Measurements from ENCODE around the gene CASS4. TPM values are rescaled to one million over a fixed set of nuclear protein-coding genes. Genes with fewer than 3 reads are reported as not detected.
A peak's percentile ranks its signal among the peaks of the same experiment; 100 is the strongest.

Gene CASS4
- total and polyA plus RNA-seq, 9 of the 15 experiments (the other 6 are each of a cell fraction or from before 2014, with no cell fraction given): 8.1 to 53.8 (median 26.7) TPM

DNA sequence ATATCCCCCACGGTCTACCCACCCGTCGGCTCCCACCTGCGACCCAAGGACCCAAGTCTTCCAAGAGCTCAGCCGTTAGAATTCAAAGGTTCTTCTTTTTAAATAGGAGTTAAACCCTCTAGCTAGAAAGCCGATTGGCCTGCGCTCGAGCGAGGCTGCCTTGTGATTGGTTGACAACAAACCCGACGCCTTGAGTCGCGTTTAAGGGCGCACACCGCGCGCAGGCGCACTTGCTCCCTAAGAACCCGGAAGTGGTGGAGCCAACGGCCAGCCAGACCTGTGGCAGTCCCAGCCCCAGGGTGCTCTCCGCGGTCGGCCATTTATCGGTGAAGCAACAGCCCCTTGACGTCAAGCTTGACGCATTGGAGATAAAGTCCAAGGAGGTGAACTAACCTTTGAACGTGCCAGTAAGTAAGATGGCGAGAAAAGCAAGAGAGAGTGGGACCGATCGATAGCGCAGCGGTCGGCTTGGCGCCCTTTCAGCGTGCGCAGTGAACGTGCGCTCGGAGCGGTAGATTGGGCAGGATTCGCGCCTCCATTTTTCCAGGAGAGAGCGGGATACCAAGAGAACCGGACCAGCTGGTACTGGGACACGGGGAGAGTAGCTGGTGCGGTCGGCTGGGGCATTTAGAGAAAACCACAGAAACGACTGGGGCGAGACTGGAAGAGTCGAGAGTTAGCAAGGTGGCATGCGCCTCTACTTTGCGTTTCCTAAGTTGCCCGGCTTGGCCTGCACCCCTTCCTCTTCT, 19.8 kb upstream of the CASS4 start, which contains the start of the genes AURKA and CSTF1 (continued):
- TF ChIP-seq, protein P1, sequence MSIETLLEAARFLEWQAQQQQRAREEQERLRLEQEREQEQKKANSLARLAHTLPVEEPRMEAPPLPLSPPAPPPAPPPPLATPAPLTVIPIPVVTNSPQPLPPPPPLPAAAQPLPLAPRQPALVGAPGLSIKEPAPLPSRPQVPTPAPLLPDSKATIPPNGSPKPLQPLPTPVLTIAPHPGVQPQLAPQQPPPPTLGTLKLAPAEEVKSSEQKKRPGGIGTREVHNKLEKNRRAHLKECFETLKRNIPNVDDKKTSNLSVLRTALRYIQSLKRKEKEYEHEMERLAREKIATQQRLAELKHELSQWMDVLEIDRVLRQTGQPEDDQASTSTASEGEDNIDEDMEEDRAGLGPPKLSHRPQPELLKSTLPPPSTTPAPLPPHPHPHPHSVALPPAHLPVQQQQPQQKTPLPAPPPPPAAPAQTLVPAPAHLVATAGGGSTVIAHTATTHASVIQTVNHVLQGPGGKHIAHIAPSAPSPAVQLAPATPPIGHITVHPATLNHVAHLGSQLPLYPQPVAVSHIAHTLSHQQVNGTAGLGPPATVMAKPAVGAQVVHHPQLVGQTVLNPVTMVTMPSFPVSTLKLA (conservative IDR thresholded peaks at IDR 0.05): peak; percentile 92 to 96
- TF ChIP-seq, protein P2, sequence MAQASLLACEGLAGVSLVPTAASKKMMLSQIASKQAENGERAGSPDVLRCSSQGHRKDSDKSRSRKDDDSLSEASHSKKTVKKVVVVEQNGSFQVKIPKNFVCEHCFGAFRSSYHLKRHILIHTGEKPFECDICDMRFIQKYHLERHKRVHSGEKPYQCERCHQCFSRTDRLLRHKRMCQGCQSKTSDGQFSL (CRISPR knock-in tag; IDR thresholded peaks at IDR 0.05): peak; percentile 46; the same call in 1 of the 2 replicates
- TF ChIP-seq, protein P2 (tag; IDR thresholded peaks at IDR 0.05): no peak
- TF ChIP-seq, protein P3, sequence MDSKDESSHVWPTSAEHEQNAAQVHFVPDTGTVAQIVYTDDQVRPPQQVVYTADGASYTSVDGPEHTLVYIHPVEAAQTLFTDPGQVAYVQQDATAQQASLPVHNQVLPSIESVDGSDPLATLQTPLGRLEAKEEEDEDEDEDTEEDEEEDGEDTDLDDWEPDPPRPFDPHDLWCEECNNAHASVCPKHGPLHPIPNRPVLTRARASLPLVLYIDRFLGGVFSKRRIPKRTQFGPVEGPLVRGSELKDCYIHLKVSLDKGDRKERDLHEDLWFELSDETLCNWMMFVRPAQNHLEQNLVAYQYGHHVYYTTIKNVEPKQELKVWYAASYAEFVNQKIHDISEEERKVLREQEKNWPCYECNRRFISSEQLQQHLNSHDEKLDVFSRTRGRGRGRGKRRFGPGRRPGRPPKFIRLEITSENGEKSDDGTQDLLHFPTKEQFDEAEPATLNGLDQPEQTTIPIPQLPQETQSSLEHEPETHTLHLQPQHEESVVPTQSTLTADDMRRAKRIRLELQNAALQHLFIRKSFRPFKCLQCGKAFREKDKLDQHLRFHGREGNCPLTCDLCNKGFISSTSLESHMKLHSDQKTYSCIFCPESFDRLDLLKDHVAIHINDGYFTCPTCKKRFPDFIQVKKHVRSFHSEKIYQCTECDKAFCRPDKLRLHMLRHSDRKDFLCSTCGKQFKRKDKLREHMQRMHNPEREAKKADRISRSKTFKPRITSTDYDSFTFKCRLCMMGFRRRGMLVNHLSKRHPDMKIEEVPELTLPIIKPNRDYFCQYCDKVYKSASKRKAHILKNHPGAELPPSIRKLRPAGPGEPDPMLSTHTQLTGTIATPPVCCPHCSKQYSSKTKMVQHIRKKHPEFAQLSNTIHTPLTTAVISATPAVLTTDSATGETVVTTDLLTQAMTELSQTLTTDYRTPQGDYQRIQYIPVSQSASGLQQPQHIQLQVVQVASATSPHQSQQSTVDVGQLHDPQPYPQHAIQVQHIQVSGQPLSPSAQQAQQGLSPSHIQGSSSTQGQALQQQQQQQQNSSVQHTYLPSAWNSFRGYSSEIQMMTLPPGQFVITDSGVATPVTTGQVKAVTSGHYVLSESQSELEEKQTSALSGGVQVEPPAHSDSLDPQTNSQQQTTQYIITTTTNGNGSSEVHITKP (IDR thresholded peaks at IDR 0.05; ENCODE audit: partially characterized antibody): no peak
- TF ChIP-seq, protein P4, sequence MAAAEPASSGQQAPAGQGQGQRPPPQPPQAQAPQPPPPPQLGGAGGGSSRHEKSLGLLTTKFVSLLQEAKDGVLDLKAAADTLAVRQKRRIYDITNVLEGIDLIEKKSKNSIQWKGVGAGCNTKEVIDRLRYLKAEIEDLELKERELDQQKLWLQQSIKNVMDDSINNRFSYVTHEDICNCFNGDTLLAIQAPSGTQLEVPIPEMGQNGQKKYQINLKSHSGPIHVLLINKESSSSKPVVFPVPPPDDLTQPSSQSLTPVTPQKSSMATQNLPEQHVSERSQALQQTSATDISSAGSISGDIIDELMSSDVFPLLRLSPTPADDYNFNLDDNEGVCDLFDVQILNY (CRISPR knock-in tag; IDR thresholded peaks at IDR 0.05): peak; percentile 79; the same call in 1 of the 2 replicates
- TF ChIP-seq HCFC1 (IDR thresholded peaks at IDR 0.05; ENCODE audit: low read depth, low read length) (peak; percentile 93), ZNF12 (CRISPR knock-in tag; IDR thresholded peaks at IDR 0.05) (0 out of 2 replicates have a peak, but pooled peaks have one; percentile 34), NR1H2 (CRISPR knock-in tag; IDR thresholded peaks at IDR 0.05) (0 out of 2 replicates have a peak, but pooled peaks have one; percentile 48), BRD9 (IDR thresholded peaks at IDR 0.05; ENCODE audit: low read depth, partially characterized antibody) (peak; percentile 56), RHOXF2B (CRISPR knock-in tag; conservative IDR thresholded peaks at IDR 0.05) (no peak; the same call in 1 of the 2 replicates), POLR2B (IDR thresholded peaks at IDR 0.05; ENCODE audit: low read depth, partially characterized antibody) (peak; percentile 50), RCOR1 (IDR thresholded peaks at IDR 0.05; ENCODE audit: borderline replicate concordance in 1 of 2, low read depth in 2 of 2, low read length in 2 of 2) (peak in 1 of 2 experiments; percentile 81; a peak in 2 of 4 replicates), ELF1 (tag; IDR thresholded peaks at IDR 0.05) (peak; percentile 100), CXXC5 (CRISPR knock-in tag; IDR thresholded peaks at IDR 0.05) (peak; percentile 99), NR2C1 (IDR thresholded peaks at IDR 0.05) (peak; percentile 89), NR2C1 (tag; IDR thresholded peaks at IDR 0.05) (peak; percentile 96)
- TF ChIP-seq, protein P5, sequence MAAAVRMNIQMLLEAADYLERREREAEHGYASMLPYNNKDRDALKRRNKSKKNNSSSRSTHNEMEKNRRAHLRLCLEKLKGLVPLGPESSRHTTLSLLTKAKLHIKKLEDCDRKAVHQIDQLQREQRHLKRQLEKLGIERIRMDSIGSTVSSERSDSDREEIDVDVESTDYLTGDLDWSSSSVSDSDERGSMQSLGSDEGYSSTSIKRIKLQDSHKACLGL (CRISPR knock-in tag; IDR thresholded peaks at IDR 0.05; ENCODE audit: borderline replicate concordance, poor library complexity, severe bottlenecking): no peak
- TF ChIP-seq, protein P6, sequence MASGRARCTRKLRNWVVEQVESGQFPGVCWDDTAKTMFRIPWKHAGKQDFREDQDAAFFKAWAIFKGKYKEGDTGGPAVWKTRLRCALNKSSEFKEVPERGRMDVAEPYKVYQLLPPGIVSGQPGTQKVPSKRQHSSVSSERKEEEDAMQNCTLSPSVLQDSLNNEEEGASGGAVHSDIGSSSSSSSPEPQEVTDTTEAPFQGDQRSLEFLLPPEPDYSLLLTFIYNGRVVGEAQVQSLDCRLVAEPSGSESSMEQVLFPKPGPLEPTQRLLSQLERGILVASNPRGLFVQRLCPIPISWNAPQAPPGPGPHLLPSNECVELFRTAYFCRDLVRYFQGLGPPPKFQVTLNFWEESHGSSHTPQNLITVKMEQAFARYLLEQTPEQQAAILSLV (tag; IDR thresholded peaks at IDR 0.05): no peak
